Gastrocnemius medialis (tissue), 4 donors: ENCODE data around the gene ZEB2. TPM values are rescaled to one million over a fixed set of nuclear protein-coding genes. Genes with fewer than 3 reads are reported as not detected.

ENCODE experiments used
- ATAC-seq, 2 donors: fragments of 150-250 bp; one replicate each; pipeline ENCODE4 v1.9.1; 2016
- DNase-seq, 2 donors: peaks; one replicate each; pipeline ENCODE4 v3.0.0-alpha.2; 2019
- H3K27ac ChIP-seq, 4 donors: fragments of 200-600 bp; sonication (generic); 1 replicate in 1 of 4; 2 replicates in 3 of 4; pipeline ENCODE4 v1.5.1; 2016 to 2018; ENCODE audit warnings: mild to moderate bottlenecking in 2 of 4, moderate library complexity in 1 of 4
- H3K27me3 ChIP-seq, 3 donors: fragments of 200-600 bp; sonication (generic) in 2 of 3; 1 replicate in 1 of 3; 2 replicates in 2 of 3; pipeline versions ENCODE4 v1.5.1 to v1.6.0; 2016 to 2019; ENCODE audit warnings: mild to moderate bottlenecking in 1 of 3, moderate library complexity in 1 of 3
- H3K36me3 ChIP-seq, 2 donors: fragments of 200-600 bp; sonication (generic) in 1 of 2; one replicate each; pipeline ENCODE4 v1.5.1; 2017 to 2018
- H3K4me1 ChIP-seq, 2 donors: fragments of 200-600 bp; sonication (generic) in 1 of 2; one replicate each; pipeline ENCODE4 v1.5.1; 2016 to 2017; ENCODE audit warnings: mild to moderate bottlenecking in 2 of 2
- H3K4me3 ChIP-seq, 4 donors: fragments of 200-600 bp; sonication (generic) in 3 of 4; 1 replicate in 1 of 4; 2 replicates in 3 of 4; pipeline ENCODE4 v1.5.1; 2016 to 2019; ENCODE audit warnings: mild to moderate bottlenecking in 2 of 4
- H3K9me3 ChIP-seq, 3 donors: fragments of 200-600 bp; sonication (generic) in 2 of 3; 1 replicate in 1 of 3; 2 replicates in 2 of 3; pipeline ENCODE4 v1.5.1; 2016 to 2019
- POLR2A ChIP-seq, 2 donors: fragments of 450-650 bp; IDR thresholded peaks; one replicate each; pipeline ENCODE4 v1.6.1; 2017; ENCODE audit warnings: antibody characterized with exemption in 2 of 2, mild to moderate bottlenecking in 2 of 2, moderate library complexity in 2 of 2
- in situ Hi-C, 4 donors: fragments of 200-750 bp; cut with MboI; loops; one replicate each; pipeline versions ENCODE4 v1.15.0 to v1.8.0; 2017; ENCODE audit warnings: low sequenced_read_pairs in 4 of 4
- intact Hi-C: fragments of 100-400 bp; cut with DNase I; formaldehyde crosslinking; loops from one replicate; pipeline ENCODE4 v1.15.1; 2023; ENCODE audit warnings: low total_unique reads
- total RNA-seq, 4 donors: library from RNA; depleted of rRNA; stranded (reverse); fragments of >200 nt; gene quantifications; one replicate each; pipeline versions ENCODE4 v1.1.0 to v1.2.3, GENCODE V29; 2016
- TF ChIP-seq, protein P1 (sequence below), 5 experiments: fragments of 450-650 bp in 3 of 5; fragments of 200-600 bp in 2 of 5; sonication (generic) in 2 of 5; IDR thresholded peaks in 4 of 5; conservative IDR thresholded peaks in 1 of 5; 1 replicate in 4 of 5; 2 replicates in 1 of 5; pipeline ENCODE4 v1.5.1; 2016 to 2019; ENCODE audit warnings: antibody characterized with exemption in 5 of 5, mild to moderate bottlenecking in 3 of 5, moderate library complexity in 3 of 5

The ZEB2 gene
- total RNA-seq, 4 donors from 2014 or later = 21.2 to 27.6 (median 22.9) TPM

DNA sequence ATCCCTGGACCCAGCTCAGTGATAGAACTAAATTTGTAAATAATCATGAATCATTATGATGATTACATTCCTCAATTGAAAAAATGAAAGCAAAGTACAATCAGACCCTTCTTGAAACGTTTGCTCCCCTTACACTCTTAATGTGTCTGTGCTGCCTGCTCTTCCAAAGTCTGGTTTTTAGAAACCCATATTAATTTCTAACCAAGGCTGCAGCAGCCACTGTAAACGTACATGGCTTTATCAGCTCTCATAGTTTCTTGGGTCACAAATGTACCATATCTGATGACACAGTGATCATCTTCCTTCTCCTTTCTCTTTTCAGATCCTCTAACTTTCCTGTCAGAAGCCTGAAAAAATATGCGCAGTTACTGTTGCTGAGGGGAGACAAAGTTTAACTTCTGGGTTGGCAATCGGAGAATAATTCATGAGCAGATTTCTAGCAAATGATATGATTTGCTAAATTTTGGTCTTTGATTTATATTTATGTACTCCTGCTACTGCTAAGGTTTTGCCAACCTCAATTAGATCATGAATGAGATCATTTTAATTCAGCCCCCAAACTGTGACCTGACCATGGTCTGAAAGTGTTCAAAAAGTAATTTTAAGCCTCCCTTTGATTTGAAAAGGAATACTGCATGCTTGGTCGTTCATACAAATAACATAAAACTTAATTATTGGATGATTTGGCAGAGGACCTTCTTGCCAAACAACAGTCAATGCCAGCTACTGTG, 12.3 kb downstream of the ZEB2 start:
- Histone ChIP-seq H3K27me3 (no peaks in the 10 kb centered on the region), H3K36me3 (no peaks in the 10 kb centered on the region), H3K27ac (peak overlapping the region; percentile 94 to 96 (median 95)), H3K9me3 (no peaks in the 10 kb centered on the region), H3K4me3 (peak overlapping the region; percentile 26 to 78 (median 38)), H3K4me1 (peaks cover 88 to 92% of the 10 kb centered on the region in 2 donors)
- TF ChIP-seq, protein P1, sequence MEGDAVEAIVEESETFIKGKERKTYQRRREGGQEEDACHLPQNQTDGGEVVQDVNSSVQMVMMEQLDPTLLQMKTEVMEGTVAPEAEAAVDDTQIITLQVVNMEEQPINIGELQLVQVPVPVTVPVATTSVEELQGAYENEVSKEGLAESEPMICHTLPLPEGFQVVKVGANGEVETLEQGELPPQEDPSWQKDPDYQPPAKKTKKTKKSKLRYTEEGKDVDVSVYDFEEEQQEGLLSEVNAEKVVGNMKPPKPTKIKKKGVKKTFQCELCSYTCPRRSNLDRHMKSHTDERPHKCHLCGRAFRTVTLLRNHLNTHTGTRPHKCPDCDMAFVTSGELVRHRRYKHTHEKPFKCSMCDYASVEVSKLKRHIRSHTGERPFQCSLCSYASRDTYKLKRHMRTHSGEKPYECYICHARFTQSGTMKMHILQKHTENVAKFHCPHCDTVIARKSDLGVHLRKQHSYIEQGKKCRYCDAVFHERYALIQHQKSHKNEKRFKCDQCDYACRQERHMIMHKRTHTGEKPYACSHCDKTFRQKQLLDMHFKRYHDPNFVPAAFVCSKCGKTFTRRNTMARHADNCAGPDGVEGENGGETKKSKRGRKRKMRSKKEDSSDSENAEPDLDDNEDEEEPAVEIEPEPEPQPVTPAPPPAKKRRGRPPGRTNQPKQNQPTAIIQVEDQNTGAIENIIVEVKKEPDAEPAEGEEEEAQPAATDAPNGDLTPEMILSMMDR (IDR thresholded peaks at IDR 0.05 in 4 of 5, conservative IDR thresholded peaks at IDR 0.05 in 1 of 5) = no peak
- TF ChIP-seq POLR2A (IDR thresholded peaks at IDR 0.05) = no peak
- DNase-seq = no peak
- ATAC-seq = no peak
- intact Hi-C loops (no loop called here), in situ Hi-C loops (loop anchor here in 2 of 4 donors (25.0 kb wide), 1 partner anchor 170 kb away; a partner anchor contains a TSS)

DNA sequence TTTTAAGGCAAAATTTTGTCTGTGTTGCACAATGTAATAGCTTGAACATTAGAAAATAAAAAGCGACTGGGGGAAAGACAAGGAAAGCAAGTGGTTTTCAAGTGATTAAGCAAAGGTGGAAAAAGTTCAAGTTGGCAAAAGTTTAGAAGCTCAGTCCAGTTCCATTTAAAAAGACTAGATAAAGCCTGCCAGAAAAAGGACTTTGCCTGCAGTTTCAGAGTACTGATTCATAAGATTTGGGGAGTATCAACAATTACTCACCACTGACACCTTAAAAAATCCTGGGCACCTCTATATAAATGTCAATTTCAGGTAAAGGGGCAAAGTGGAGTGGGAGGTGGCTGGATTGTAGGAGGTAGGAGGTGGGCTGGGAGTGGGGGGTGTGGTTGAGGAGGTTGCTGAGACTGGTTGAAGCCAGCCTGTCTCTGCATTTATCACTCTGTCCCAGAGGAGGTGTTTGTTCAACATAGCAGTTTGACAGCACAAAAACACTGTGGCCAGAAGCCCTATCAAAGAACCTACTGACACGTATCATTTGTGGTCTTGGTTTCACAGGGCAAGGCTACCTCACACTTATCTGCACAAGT, 14.6 kb downstream of the ZEB2 start:
- Histone ChIP-seq H3K27ac (peak overlapping the region; percentile 52 to 96 (median 95)), H3K4me3 (peak overlapping the region in 1 of 4 donors; percentile 14), H3K27me3 (no peaks in the 10 kb centered on the region), H3K36me3 (no peaks in the 10 kb centered on the region), H3K4me1 (peaks cover 65 to 81% of the 10 kb centered on the region in 2 donors), H3K9me3 (no peaks in the 10 kb centered on the region)
- in situ Hi-C loops = loop anchor here in 2 of 4 donors (25.0 kb wide), 1 partner anchor 168 kb away; a partner anchor contains a TSS
- DNase-seq = no peak
- TF ChIP-seq, protein P1 (IDR thresholded peaks at IDR 0.05 in 4 of 5, conservative IDR thresholded peaks at IDR 0.05 in 1 of 5) = no peak
- TF ChIP-seq POLR2A (IDR thresholded peaks at IDR 0.05) = no peak
- ATAC-seq = peak; percentile 10 to 31
- intact Hi-C loops = no loop called here

GRCh38 chr2:144504218-144504641, 15.7 kb downstream of the ZEB2 start:
- H3K36me3 ChIP-seq = no peaks in the 10 kb centered on the region
- peaks cover 54 to 71% of the 10 kb centered on the region in 2 donors for H3K4me1 ChIP-seq
- peak overlapping the region; percentile 52 to 96 (median 95) for H3K27ac ChIP-seq
- H3K9me3 ChIP-seq = no peaks in the 10 kb centered on the region
- DNase-seq (no peak), ATAC-seq (no peak)
- intact Hi-C loops (loop anchor here (5.0 kb wide), 1 partner anchor 47 kb away; no protein-coding TSS in a partner anchor), in situ Hi-C loops (loop anchor here in 2 of 4 donors (25.0 kb wide), 1 partner anchor 167 kb away; a partner anchor contains a TSS)
- TF ChIP-seq POLR2A (IDR thresholded peaks at IDR 0.05) = no peak
- TF ChIP-seq, protein P1 (IDR thresholded peaks at IDR 0.05 in 4 of 5, conservative IDR thresholded peaks at IDR 0.05 in 1 of 5) = peak in 3 of 5 experiments; percentile 12 to 22 (median 22)
- no peaks in the 10 kb centered on the region for H3K27me3 ChIP-seq
- H3K4me3 ChIP-seq = peak overlapping the region in 2 of 4 donors; percentile 7 to 15

DNA sequence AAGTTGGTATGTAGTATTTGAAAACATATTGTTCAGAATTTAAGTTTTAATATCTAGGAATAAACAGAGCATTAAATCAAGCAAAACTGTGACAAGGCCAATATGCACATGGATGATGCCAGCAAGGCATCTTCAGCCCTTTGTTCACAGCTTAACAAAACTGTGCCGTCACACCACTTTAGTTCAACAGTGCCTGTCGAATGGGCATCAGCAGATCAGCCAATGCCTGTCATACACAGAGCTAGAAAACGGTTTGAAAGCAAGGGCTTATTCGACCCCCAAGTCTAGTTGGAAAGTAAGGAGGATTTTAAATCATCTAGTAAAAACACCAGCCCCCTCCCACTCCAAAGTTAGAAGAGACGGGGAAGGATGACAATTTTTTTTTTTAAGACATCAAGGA, 16.7 kb downstream of the ZEB2 start:
- Histone ChIP-seq H3K27me3 (no peaks in the 10 kb centered on the region), H3K4me1 (peaks cover 46 to 61% of the 10 kb centered on the region in 2 donors), H3K27ac (peak overlapping the region; percentile 0 to 96 (median 74)), H3K36me3 (no peaks in the 10 kb centered on the region), H3K9me3 (no peaks in the 10 kb centered on the region), H3K4me3 (no peak overlapping the region)
- DNase-seq (no peak), ATAC-seq (no peak)
- no peak for TF ChIP-seq POLR2A (IDR thresholded peaks at IDR 0.05)
- TF ChIP-seq, protein P1 (IDR thresholded peaks at IDR 0.05 in 4 of 5, conservative IDR thresholded peaks at IDR 0.05 in 1 of 5) = no peak
- intact Hi-C loops = loop anchor here (5.0 kb wide), 1 partner anchor 46 kb away; no protein-coding TSS in a partner anchor
- in situ Hi-C loops = loop anchor here in 2 of 4 donors (25.0 kb wide), 1 partner anchor 166 kb away; a partner anchor contains a TSS
